Liver (tissue), 9 donors: ENCODE results near the gene MAFG. TPM values are rescaled to one million over a fixed set of nuclear protein-coding genes. Genes with fewer than 3 reads are reported as not detected.

Experiments used
- DNase-seq: peaks from one replicate; pipeline ENCODE4 v3.0.0-alpha.2; 2017; ENCODE audit warnings: low spot score
- H3K27ac ChIP-seq, 2 donors: one replicate each; pipeline ENCODE4 v1.7.0; 2013; ENCODE audit warnings: inconsistent platforms in 2 of 2, low read length in 2 of 2, control low read depth in 1 of 2, low read depth in 1 of 2, mild to moderate bottlenecking in 1 of 2
- H3K27me3 ChIP-seq, 4 donors: one replicate each; pipeline versions ENCODE4 v1.6.1 to v1.7.0; 2013; ENCODE audit warnings: low read length in 3 of 4, inconsistent platforms in 1 of 4, mild to moderate bottlenecking in 1 of 4, moderate library complexity in 1 of 4; ENCODE audit not compliant: control insufficient read depth in 4 of 4, insufficient read depth in 4 of 4
- H3K36me3 ChIP-seq, 4 donors: one replicate each; pipeline versions ENCODE4 v1.6.1 to v1.7.0; 2013; ENCODE audit warnings: low read length in 3 of 4, mild to moderate bottlenecking in 3 of 4, low read depth in 1 of 4, moderate library complexity in 1 of 4; ENCODE audit not compliant: control insufficient read depth in 4 of 4, insufficient read depth in 3 of 4
- H3K4me1 ChIP-seq, 4 donors: one replicate each; pipeline versions ENCODE4 v1.6.1 to v1.7.0; 2013; ENCODE audit warnings: low read length in 3 of 4, mild to moderate bottlenecking in 3 of 4, moderate library complexity in 1 of 4; ENCODE audit not compliant: control insufficient read depth in 4 of 4, insufficient read depth in 4 of 4
- H3K4me3 ChIP-seq, 3 donors: one replicate each; pipeline versions ENCODE4 v1.6.1 to v1.7.0; 2013; ENCODE audit warnings: low read length in 3 of 3, control low read depth in 1 of 3, low read depth in 1 of 3, mild to moderate bottlenecking in 1 of 3
- H3K9ac ChIP-seq, 2 donors: one replicate each; pipeline ENCODE4 v1.7.0; 2013; ENCODE audit warnings: low read length in 2 of 2, mild to moderate bottlenecking in 2 of 2, moderate library complexity in 2 of 2, control low read depth in 1 of 2, low read depth in 1 of 2
- H3K9me3 ChIP-seq, 4 donors: one replicate each; pipeline versions ENCODE4 v1.6.1 to v1.7.0; 2013; ENCODE audit warnings: low read length in 3 of 4; ENCODE audit not compliant: control insufficient read depth in 4 of 4
- ATF3 ChIP-seq: IDR thresholded peaks from 2 replicates; pipeline ENCODE4 v1.6.1; 2016; ENCODE audit warnings: antibody characterized with exemption
- CTCF ChIP-seq: fragments of 150-350 bp; IDR thresholded peaks from 2 replicates; pipeline ENCODE4 v1.5.1; 2017; ENCODE audit warnings: improper control_type of control experiment, low read depth, low read length; ENCODE audit not compliant: missing input control
- EGR1 ChIP-seq, 2 donors: IDR thresholded peaks; 2 replicates each; pipeline ENCODE4 v1.6.1; 2016 to 2018; ENCODE audit warnings: antibody characterized with exemption in 2 of 2, low read depth in 2 of 2
- FOXA1 ChIP-seq: IDR thresholded peaks from 2 replicates; pipeline ENCODE4 v1.6.1; 2016; ENCODE audit warnings: antibody characterized with exemption
- FOXA2 ChIP-seq: IDR thresholded peaks from 2 replicates; pipeline ENCODE4 v1.6.1; 2016; ENCODE audit warnings: antibody characterized with exemption
- GABPA ChIP-seq, 2 donors: IDR thresholded peaks in 1 of 2; conservative IDR thresholded peaks in 1 of 2; 2 replicates each; pipeline ENCODE4 v1.6.1; 2016; ENCODE audit warnings: antibody characterized with exemption in 2 of 2, mild to moderate bottlenecking in 1 of 2, moderate library complexity in 1 of 2
- HNF4A ChIP-seq, 2 donors: conservative IDR thresholded peaks; 2 replicates each; pipeline ENCODE4 v1.6.1; 2016; ENCODE audit warnings: antibody characterized with exemption in 2 of 2, mild to moderate bottlenecking in 2 of 2
- HNF4G ChIP-seq: IDR thresholded peaks from 2 replicates; pipeline ENCODE4 v1.6.1; 2016; ENCODE audit warnings: antibody characterized with exemption
- JUND ChIP-seq, 2 donors: IDR thresholded peaks; 2 replicates each; pipeline ENCODE4 v1.6.1; 2016; ENCODE audit warnings: antibody characterized with exemption in 2 of 2
- NR2F2 ChIP-seq: IDR thresholded peaks from 2 replicates; pipeline ENCODE4 v1.6.1; 2016; ENCODE audit warnings: antibody characterized with exemption
- RAD21 ChIP-seq, 2 donors: IDR thresholded peaks; 2 replicates each; pipeline ENCODE4 v1.6.1; 2016; ENCODE audit warnings: antibody characterized with exemption in 2 of 2, mild to moderate bottlenecking in 2 of 2
- REST ChIP-seq: IDR thresholded peaks from 2 replicates; pipeline ENCODE4 v1.6.1; 2016; ENCODE audit warnings: antibody characterized with exemption, mild to moderate bottlenecking
- RXRA ChIP-seq, 2 donors: IDR thresholded peaks; 2 replicates each; pipeline ENCODE4 v1.6.1; 2017 to 2018; ENCODE audit warnings: antibody characterized with exemption in 2 of 2, mild to moderate bottlenecking in 1 of 2
- SP1 ChIP-seq: IDR thresholded peaks from 2 replicates; pipeline ENCODE4 v1.6.1; 2018; ENCODE audit warnings: antibody characterized with exemption, mild to moderate bottlenecking
- TAF1 ChIP-seq: conservative IDR thresholded peaks from 2 replicates; pipeline ENCODE4 v1.6.1; 2016; ENCODE audit warnings: antibody characterized with exemption, mild to moderate bottlenecking
- YY1 ChIP-seq: IDR thresholded peaks from 2 replicates; pipeline ENCODE4 v1.6.1; 2016; ENCODE audit warnings: antibody characterized with exemption, mild to moderate bottlenecking
- ZBTB33 ChIP-seq: IDR thresholded peaks from 2 replicates; pipeline ENCODE4 v1.6.1; 2016; ENCODE audit warnings: antibody characterized with exemption
- WGBS: extraction: QIAGEN DNeasy Blood & Tissue Kit; methylation state at CpG from one replicate; pipeline ENCODE4 v1.1.7; 2013; 5-methylcytosine and 5-hydroxymethylcytosine counted together
- polyA plus RNA-seq, 2 donors: library from polyadenylated mRNA; stranded (reverse) in 1 of 2; unstranded in 1 of 2; fragments of 200-250 nt in 1 of 2; fragments of >200 nt in 1 of 2; fragmentation: Nextera tagmentation in 1 of 2; extraction: Ambion mirVana in 1 of 2; gene quantifications; one replicate each; pipeline versions ENCODE4 v1.2.1 to v1.2.3, GENCODE V29; 2013 to 2015
- total RNA-seq, 2 donors: library from RNA; depleted of rRNA; stranded (reverse); fragments of >200 nt; gene quantifications; one replicate each; pipeline ENCODE4 v1.2.3, GENCODE V29; 2014
- donor health status: healthy.
- donor health status: healthy.
- donor health status: healthy.
- donor health status: healthy.
- donor health status: healthy.

The MAFG gene
- total and polyA plus RNA-seq, 4 donors, result 3.0 to 17.0 (median 8.9) TPM

GRCh38 chr17:81964081-81964849 lies 36.7 kb upstream of the MAFG start (continued):
- TF ChIP-seq FOXA1, result no peak
- TF ChIP-seq TAF1, result no peak
- TF ChIP-seq YY1, result no peak
- TF ChIP-seq HNF4G, result no peak

- H3K4me3 ChIP-seq, result no peak overlapping the region
- H3K9me3 ChIP-seq, result no peaks in the 10 kb centered on the region
- no peak for DNase-seq
- TF ChIP-seq HNF4A (conservative IDR thresholded peaks at IDR 0.05), result no peak
- no peak for TF ChIP-seq CTCF
- no peak for TF ChIP-seq NR2F2
- TF ChIP-seq RAD21 (IDR thresholded peaks at IDR 0.05), result no peak
- no peak for TF ChIP-seq RXRA (IDR thresholded peaks at IDR 0.05)
- no peak for TF ChIP-seq EGR1 (IDR thresholded peaks at IDR 0.05; ENCODE audit: low read depth in 2 of 2)
- TF ChIP-seq ATF3, result no peak
- TF ChIP-seq JUND (IDR thresholded peaks at IDR 0.05), result no peak
- TF ChIP-seq TAF1, result no peak
- TF ChIP-seq GABPA (IDR thresholded peaks at IDR 0.05 in 1 of 2, conservative IDR thresholded peaks at IDR 0.05 in 1 of 2), result no peak
- peaks cover 11 to 33% (median 23%) of the 10 kb centered on the region in 4 donors for H3K4me1 ChIP-seq
- no peaks in the 10 kb centered on the region for H3K36me3 ChIP-seq
- 64% methylated on average over 37 of the region's 37 CpGs for WGBS
- H3K9ac ChIP-seq, result no peak overlapping the region
- no peak overlapping the region for H3K27ac ChIP-seq
- no peaks in the 10 kb centered on the region for H3K27me3 ChIP-seq
These were observed 35.2 kb upstream of the MAFG start for GRCh38 chr17:81962499-81963441.

GRCh38 chr17:81961521-81962498 lies 34.3 kb upstream of the MAFG start:
- Histone ChIP-seq H3K9ac (no peak overlapping the region), H3K27me3 (no peaks in the 10 kb centered on the region), H3K27ac (no peak overlapping the region), H3K36me3 (no peaks in the 10 kb centered on the region), H3K4me1 (peaks cover 7 to 23% (median 15%) of the 10 kb centered on the region in 4 donors), H3K9me3 (no peaks in the 10 kb centered on the region), H3K4me3 (peak overlapping the region in 1 of 3 donors; percentile 64)
- WGBS, result 41% methylated on average over 82 of the region's 82 CpGs
- no peak for DNase-seq
- TF ChIP-seq JUND (IDR thresholded peaks at IDR 0.05) (no peak), REST (no peak), FOXA2 (no peak), HNF4A (conservative IDR thresholded peaks at IDR 0.05) (no peak), EGR1 (IDR thresholded peaks at IDR 0.05; ENCODE audit: low read depth in 2 of 2) (no peak), RAD21 (IDR thresholded peaks at IDR 0.05) (no peak), FOXA1 (no peak), TAF1 (no peak), RXRA (IDR thresholded peaks at IDR 0.05) (no peak), SP1 (no peak), ZBTB33 (no peak), GABPA (IDR thresholded peaks at IDR 0.05 in 1 of 2, conservative IDR thresholded peaks at IDR 0.05 in 1 of 2) (no peak), HNF4G (no peak)
